Measurements from ENCODE around the gene SPSB1.
A peak's percentile ranks its signal among the peaks of the same experiment; 100 is the strongest.
"Not testable (repeated sequence)": the region's sequence is repeated elsewhere in the genome, so short reads cannot be mapped to it uniquely, and the experiment has no call there.

The SPSB1 gene

DNA sequence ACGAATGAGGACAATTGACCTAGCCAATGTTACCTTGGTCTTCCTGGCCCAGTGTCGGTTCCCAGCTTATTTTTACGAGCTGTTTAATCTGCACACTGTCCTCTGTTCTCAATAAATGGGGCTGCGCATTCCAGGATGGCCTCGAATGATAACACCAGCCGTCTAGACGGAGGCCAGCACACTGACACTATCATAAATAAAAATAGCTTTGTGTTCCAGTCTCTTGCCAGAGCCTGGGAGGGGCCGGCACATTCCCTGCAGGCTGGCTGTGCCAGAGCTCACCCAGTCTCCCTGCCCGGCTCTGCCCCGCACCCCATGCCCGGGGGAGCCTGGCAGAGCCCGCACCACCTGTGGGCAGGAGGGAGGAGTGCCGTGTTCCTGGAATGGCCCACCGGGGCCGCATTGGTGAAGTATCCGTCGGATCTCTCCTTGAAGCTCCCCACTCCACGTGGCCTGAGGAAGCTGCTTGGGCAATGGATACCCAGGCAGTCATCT, 92.1 kb downstream of the SPSB1 start:
- Histone ChIP-seq H3K18ac (ENCODE audit: low read length) (peak overlapping the region; percentile 67), H3K4ac (ENCODE audit: low read depth, low read length) (peak overlapping the region; percentile 34), H3K14ac (ENCODE audit: low read length) (peak overlapping the region; percentile 89), H3K79me1 (ENCODE audit: low read length) (peaks cover 56% of the 10 kb centered on the region), H2BK120ac (ENCODE audit: insufficient read depth, low read length, poor library complexity) (peak overlapping the region; percentile 92), H4K8ac (ENCODE audit: low read depth, low read length) (peak overlapping the region; percentile 64), H4K12ac (ENCODE audit: low read depth, low read length) (no peak overlapping the region), H3K27me3 (ENCODE audit: insufficient read depth, low read length) (no peaks in the 10 kb centered on the region), H3K4me3 (ENCODE audit: low read depth, low read length) (no peak overlapping the region), H3K27ac (ENCODE audit: low read depth, low read length) (peak overlapping the region; percentile 74), H4K91ac (ENCODE audit: low read depth, low read length) (peak overlapping the region; percentile 98), H2AFZ (ENCODE audit: insufficient read depth, low read length, poor library complexity) (no peak overlapping the region), H3K4me2 (ENCODE audit: low read length) (no peak overlapping the region), H2AK5ac (ENCODE audit: low read length) (peak overlapping the region; percentile 87), H3K79me2 (ENCODE audit: control insufficient read depth, insufficient read depth, low read length, poor library complexity) (peaks cover 8% of the 10 kb centered on the region), H3K36me3 (ENCODE audit: control insufficient read depth in 1 of 2, insufficient read depth in 2 of 2, low read length in 2 of 2) (no peaks in the 10 kb centered on the region), H2BK12ac (ENCODE audit: low read length) (peak overlapping the region; percentile 86), H3K23ac (ENCODE audit: low read length) (no peak overlapping the region), H3K4me1 (ENCODE audit: control insufficient read depth in 1 of 2, insufficient read depth in 2 of 2, low read length in 2 of 2) (peaks cover 40 to 43% of the 10 kb centered on the region in 2 experiments), H3K9me3 (ENCODE audit: insufficient read depth, low read depth, low read length) (peaks cover 5% of the 10 kb centered on the region), H3K9ac (ENCODE audit: low read length) (no peak overlapping the region), H2BK5ac (ENCODE audit: low read depth, low read length, poor library complexity) (peak overlapping the region; percentile 93)
- WGBS (ENCODE audit: extremely low coverage, insufficient coverage, insufficient read length): no CpG with 5 or more reads among the region's 18 CpGs
- DNase-seq: no peak

DNA sequence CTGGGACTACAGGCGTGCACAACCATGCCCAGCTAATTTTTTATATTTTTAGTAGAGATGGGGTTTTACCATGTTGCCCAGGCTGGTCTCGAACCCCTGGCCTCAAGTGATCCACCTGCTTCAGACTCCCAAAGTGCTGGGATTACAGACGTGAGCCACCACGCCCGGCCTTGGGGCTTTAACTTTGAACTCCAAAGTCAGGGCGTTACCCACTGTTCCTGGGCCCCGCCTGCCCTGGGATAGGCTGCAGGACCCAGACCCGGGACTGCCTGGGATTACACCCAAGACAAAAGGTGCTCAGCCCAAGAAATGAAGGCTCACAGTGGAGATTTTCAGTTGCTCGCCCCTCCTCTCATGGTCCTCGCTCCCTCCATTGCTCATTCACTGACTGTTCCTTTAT, 92.7 kb downstream of the SPSB1 start:
- H4K91ac ChIP-seq (ENCODE audit: low read depth, low read length): peak overlapping the region; percentile 98
- H3K9me3 ChIP-seq (ENCODE audit: insufficient read depth, low read depth, low read length); H3K23ac ChIP-seq (ENCODE audit: low read length); H3K36me3 ChIP-seq (ENCODE audit: control insufficient read depth in 1 of 2, insufficient read depth in 2 of 2, low read length in 2 of 2); H3K79me2 ChIP-seq (ENCODE audit: control insufficient read depth, insufficient read depth, low read length, poor library complexity); DNase-seq; H3K4me2 ChIP-seq (ENCODE audit: low read length); H3K9ac ChIP-seq (ENCODE audit: low read length); H3K27me3 ChIP-seq (ENCODE audit: insufficient read depth, low read length); H2AFZ ChIP-seq (ENCODE audit: insufficient read depth, low read length, poor library complexity); H3K4me3 ChIP-seq (ENCODE audit: low read depth, low read length); H4K12ac ChIP-seq (ENCODE audit: low read depth, low read length): not testable (repeated sequence)
- peak overlapping the region; percentile 19 for H2BK5ac ChIP-seq (ENCODE audit: low read depth, low read length, poor library complexity)
- H2AK5ac ChIP-seq (ENCODE audit: low read length): peak overlapping the region; percentile 94
- peak overlapping the region; percentile 74 for H3K18ac ChIP-seq (ENCODE audit: low read length)
- H2BK120ac ChIP-seq (ENCODE audit: insufficient read depth, low read length, poor library complexity): peak overlapping the region; percentile 88
- peaks cover 38 to 44% of the 10 kb centered on the region in 2 experiments for H3K4me1 ChIP-seq (ENCODE audit: control insufficient read depth in 1 of 2, insufficient read depth in 2 of 2, low read length in 2 of 2)
- peak overlapping the region; percentile 64 for H4K8ac ChIP-seq (ENCODE audit: low read depth, low read length)
- H3K27ac ChIP-seq (ENCODE audit: low read depth, low read length): peak overlapping the region; percentile 74
- peak overlapping the region; percentile 93 for H3K14ac ChIP-seq (ENCODE audit: low read length)
- WGBS (ENCODE audit: extremely low coverage, insufficient coverage, insufficient read length): no CpG with 5 or more reads among the region's 10 CpGs
- H2BK12ac ChIP-seq (ENCODE audit: low read length): peak overlapping the region; percentile 99
- peak overlapping the region; percentile 41 for H3K4ac ChIP-seq (ENCODE audit: low read depth, low read length)
- H3K79me1 ChIP-seq (ENCODE audit: low read length): peaks cover 59% of the 10 kb centered on the region

DNA sequence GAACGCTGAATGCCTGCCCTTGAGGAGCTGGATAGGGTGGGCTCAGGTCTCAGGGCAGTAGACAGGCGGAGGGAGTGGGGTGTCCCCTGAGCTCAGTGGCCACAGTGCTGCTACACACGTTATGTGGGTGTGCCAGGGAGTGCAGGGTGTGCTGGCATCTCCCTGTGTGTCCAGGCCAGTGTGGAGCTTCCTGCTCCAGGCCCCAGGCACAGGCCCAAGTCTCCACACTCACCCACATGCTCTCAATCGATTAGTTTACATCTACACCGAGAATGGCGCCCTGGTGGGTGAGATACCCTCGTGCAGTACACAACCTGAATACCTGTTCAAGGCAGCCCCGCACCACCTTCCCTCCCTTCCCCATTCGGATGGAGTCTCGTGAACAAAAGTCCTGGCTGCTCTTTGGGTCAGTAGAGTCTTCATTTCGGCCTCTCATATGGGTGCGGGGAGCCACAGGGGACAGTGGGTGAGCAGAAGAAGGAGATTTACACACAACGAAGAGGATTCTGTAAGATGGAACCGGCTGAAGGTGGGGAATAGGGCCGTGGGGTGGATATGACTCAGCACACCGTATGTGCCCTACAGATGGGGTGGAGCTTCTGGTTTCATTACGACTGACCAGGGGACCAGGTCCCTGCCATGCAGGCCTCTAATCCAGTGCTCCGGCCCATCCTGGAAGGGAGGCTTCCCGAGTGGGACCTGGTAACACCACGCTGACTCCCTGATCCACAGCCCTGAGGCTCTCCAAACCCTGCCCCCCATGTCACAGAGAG, 93.3 kb downstream of the SPSB1 start:
- H3K14ac ChIP-seq (ENCODE audit: low read length): peak overlapping the region; percentile 93

DNA sequence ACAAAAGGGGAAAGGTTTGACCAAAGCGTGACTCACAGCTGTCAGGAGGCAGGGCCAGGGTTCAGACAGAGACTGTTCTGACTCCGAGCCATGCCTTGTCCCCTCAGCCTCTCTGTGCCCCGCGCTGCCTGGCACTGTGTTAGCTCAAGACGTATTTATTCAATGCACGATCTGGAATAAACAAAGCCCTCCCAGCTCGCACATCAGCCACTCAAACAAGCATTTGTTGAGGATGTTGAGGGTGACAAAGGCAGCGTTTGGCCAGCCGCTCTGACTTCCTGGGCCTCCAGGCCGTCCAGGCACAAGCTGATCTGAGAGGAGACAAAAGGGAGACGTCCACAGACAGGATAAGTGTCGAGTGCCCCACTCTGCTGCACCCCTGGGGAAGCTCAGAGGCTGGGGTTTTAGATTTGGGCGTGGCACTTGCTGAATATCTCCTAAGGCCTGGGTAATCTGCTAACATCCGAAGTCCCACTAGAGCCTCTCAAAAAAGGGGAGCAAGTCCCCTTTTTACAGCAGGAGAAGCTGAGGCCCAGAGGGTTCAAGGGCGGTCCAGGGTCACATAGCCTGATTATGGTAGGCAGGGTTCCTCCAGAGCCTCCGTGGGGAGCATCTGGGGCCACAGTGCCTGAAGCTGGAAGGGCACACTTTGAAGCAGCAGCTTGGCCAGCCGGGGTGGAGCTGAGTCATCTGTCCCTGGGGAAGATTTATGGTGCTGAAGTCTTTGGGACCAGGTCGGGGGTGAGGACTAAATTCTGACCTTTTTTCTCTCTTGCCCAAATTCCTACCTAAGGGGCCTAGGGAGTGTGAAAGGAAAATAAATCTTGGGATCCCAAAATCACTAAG, 95.9 kb downstream of the SPSB1 start:
- H3K27ac ChIP-seq (ENCODE audit: low read depth, low read length): peak overlapping the region; percentile 6
- no peak overlapping the region for H3K9ac ChIP-seq (ENCODE audit: low read length)
- WGBS (ENCODE audit: extremely low coverage, insufficient coverage, insufficient read length): no CpG with 5 or more reads among the region's 18 CpGs
- H4K91ac ChIP-seq (ENCODE audit: low read depth, low read length): peak overlapping the region; percentile 87
- peak overlapping the region; percentile 58 for H2BK5ac ChIP-seq (ENCODE audit: low read depth, low read length, poor library complexity)
- peak overlapping the region; percentile 13 for H3K14ac ChIP-seq (ENCODE audit: low read length)
- peaks cover 31 to 32% of the 10 kb centered on the region in 2 experiments for H3K4me1 ChIP-seq (ENCODE audit: control insufficient read depth in 1 of 2, insufficient read depth in 2 of 2, low read length in 2 of 2)
- H3K36me3 ChIP-seq (ENCODE audit: control insufficient read depth in 1 of 2, insufficient read depth in 2 of 2, low read length in 2 of 2): no peaks in the 10 kb centered on the region
- peaks cover 3% of the 10 kb centered on the region for H3K9me3 ChIP-seq (ENCODE audit: insufficient read depth, low read depth, low read length)
- H2BK12ac ChIP-seq (ENCODE audit: low read length): peak overlapping the region; percentile 91
- H3K23ac ChIP-seq (ENCODE audit: low read length): no peak overlapping the region
- peak overlapping the region; percentile 11 for H2AFZ ChIP-seq (ENCODE audit: insufficient read depth, low read length, poor library complexity)
- DNase-seq: no peak
- peaks cover 8% of the 10 kb centered on the region for H3K79me2 ChIP-seq (ENCODE audit: control insufficient read depth, insufficient read depth, low read length, poor library complexity)
- H3K4ac ChIP-seq (ENCODE audit: low read depth, low read length): peak overlapping the region; percentile 39
- H2AK5ac ChIP-seq (ENCODE audit: low read length): peak overlapping the region; percentile 93
- peak overlapping the region; percentile 73 for H3K18ac ChIP-seq (ENCODE audit: low read length)
- H3K4me3 ChIP-seq (ENCODE audit: low read depth, low read length): no peak overlapping the region
- no peak overlapping the region for H3K4me2 ChIP-seq (ENCODE audit: low read length)
- H3K27me3 ChIP-seq (ENCODE audit: insufficient read depth, low read length): no peaks in the 10 kb centered on the region
- H4K12ac ChIP-seq (ENCODE audit: low read depth, low read length): no peak overlapping the region
- peak overlapping the region; percentile 33 for H4K8ac ChIP-seq (ENCODE audit: low read depth, low read length)
- peaks cover 49% of the 10 kb centered on the region for H3K79me1 ChIP-seq (ENCODE audit: low read length)
- H2BK120ac ChIP-seq (ENCODE audit: insufficient read depth, low read length, poor library complexity): peak overlapping the region; percentile 25

More for the DNA sequence above, 93.3 kb downstream of the SPSB1 start:
- no CpG with 5 or more reads among the region's 20 CpGs for WGBS (ENCODE audit: extremely low coverage, insufficient coverage, insufficient read length)
- peak overlapping the region; percentile 28 for H3K23ac ChIP-seq (ENCODE audit: low read length)
- H3K18ac ChIP-seq (ENCODE audit: low read length): peak overlapping the region; percentile 74
- peak overlapping the region; percentile 99 for H2BK12ac ChIP-seq (ENCODE audit: low read length)
- no peaks in the 10 kb centered on the region for H3K36me3 ChIP-seq (ENCODE audit: control insufficient read depth in 1 of 2, insufficient read depth in 2 of 2, low read length in 2 of 2)
- H3K79me1 ChIP-seq (ENCODE audit: low read length): peaks cover 60% of the 10 kb centered on the region
- peaks cover 5% of the 10 kb centered on the region for H3K9me3 ChIP-seq (ENCODE audit: insufficient read depth, low read depth, low read length)
- no peak overlapping the region for H2AFZ ChIP-seq (ENCODE audit: insufficient read depth, low read length, poor library complexity)
- peaks cover 8% of the 10 kb centered on the region for H3K79me2 ChIP-seq (ENCODE audit: control insufficient read depth, insufficient read depth, low read length, poor library complexity)
- DNase-seq: no peak
- peaks cover 34 to 43% of the 10 kb centered on the region in 2 experiments for H3K4me1 ChIP-seq (ENCODE audit: control insufficient read depth in 1 of 2, insufficient read depth in 2 of 2, low read length in 2 of 2)
- no peak overlapping the region for H3K27ac ChIP-seq (ENCODE audit: low read depth, low read length)
- H3K4ac ChIP-seq (ENCODE audit: low read depth, low read length): peak overlapping the region; percentile 68
- H3K9ac ChIP-seq (ENCODE audit: low read length): no peak overlapping the region
- H4K12ac ChIP-seq (ENCODE audit: low read depth, low read length): peak overlapping the region; percentile 25
- H4K91ac ChIP-seq (ENCODE audit: low read depth, low read length): peak overlapping the region; percentile 98
- H2BK120ac ChIP-seq (ENCODE audit: insufficient read depth, low read length, poor library complexity): peak overlapping the region; percentile 88
- H2BK5ac ChIP-seq (ENCODE audit: low read depth, low read length, poor library complexity): peak overlapping the region; percentile 19
- H3K4me2 ChIP-seq (ENCODE audit: low read length): no peak overlapping the region
- H3K4me3 ChIP-seq (ENCODE audit: low read depth, low read length): peak overlapping the region; percentile 17
- H4K8ac ChIP-seq (ENCODE audit: low read depth, low read length): peak overlapping the region; percentile 38
- no peaks in the 10 kb centered on the region for H3K27me3 ChIP-seq (ENCODE audit: insufficient read depth, low read length)
- H2AK5ac ChIP-seq (ENCODE audit: low read length): peak overlapping the region; percentile 94
